Measurements from ENCODE around the gene FUT3.
"Not testable (repeated sequence)": the region's sequence is repeated elsewhere in the genome, so short reads cannot be mapped to it uniquely, and the experiment has no call there.

The FUT3 gene

GRCh38 chr19:5844456-5845433 lies 6.5 kb downstream of the FUT3 start:
- DNase-seq = no peak

- no peak for DNase-seq
Observed at GRCh38 chr19:5843295-5843927, 7.8 kb downstream of the FUT3 start.

- DNase-seq = not testable (repeated sequence)
Observed at GRCh38 chr19:5841735-5842111, 9.5 kb downstream of the FUT3 start.

GRCh38 chr19:5839065-5840017 lies 11.9 kb downstream of the FUT3 start, which contains the start of gene FUT6:
FUT6 (minus strand) TSS chr19:5839702; CDS start chr19:5832567, 7,135 bp downstream.
- DNase-seq = no peak

- no peak for DNase-seq
Observed at GRCh38 chr19:5838353-5839064, 12.7 kb downstream of the FUT3 start.

- DNase-seq = no peak
Observed at GRCh38 chr19:5837761-5838352, 13.4 kb downstream of the FUT3 start.

GRCh38 chr19:5832527-5833216 lies 18.6 kb downstream of the FUT3 start:
- no peak for DNase-seq

GRCh38 chr19:5832061-5832460 lies 19.2 kb downstream of the FUT3 start:
- DNase-seq = no peak

- DNase-seq = no peak
Observed at GRCh38 chr19:5831159-5831558, 20.1 kb downstream of the FUT3 start.

- DNase-seq = no peak
Observed at GRCh38 chr19:5829567-5830310, 21.5 kb downstream of the FUT3 start.

- DNase-seq = peak; percentile 64
Observed at GRCh38 chr19:5828661-5829566, 22.3 kb downstream of the FUT3 start.

- DNase-seq = peak; percentile 96
Observed at GRCh38 chr19:5827891-5828660, 23.2 kb downstream of the FUT3 start.

GRCh38 chr19:5827342-5827890 lies 23.8 kb downstream of the FUT3 start:
- peak; percentile 29 for DNase-seq

GRCh38 chr19:5826531-5827341 lies 24.5 kb downstream of the FUT3 start:
- peak; percentile 44 for DNase-seq

GRCh38 chr19:5825178-5825577 lies 26.1 kb downstream of the FUT3 start:
- no peak for DNase-seq

- DNase-seq = no peak
Observed at GRCh38 chr19:5824751-5825150, 26.5 kb downstream of the FUT3 start.

- DNase-seq = no peak
Observed at GRCh38 chr19:5823579-5824281, 27.5 kb downstream of the FUT3 start.
